ENCODE results near the gene SCARF2.

GRCh38 chr22:20444325-20444724, 6.7 kb upstream of the SCARF2 start:
- TF ChIP-seq CTCF (IDR thresholded peaks at IDR 0.05) (no peak), POLR2A (IDR thresholded peaks at IDR 0.05) (no peak)

Data from tibial nerve (tissue), 3 donors.